Fibroblast of skin of scalp (primary cell): Measurements from ENCODE around the gene ERC2.

ENCODE experiments used
- DNase-seq: peaks from one replicate; pipeline ENCODE4 v3.0.0-alpha.2; 2013

Gene ERC2

GRCh38 chr3:56248021-56248420 is 220.2 kb downstream of the ERC2 start:
- DNase-seq, result no peak

- DNase-seq, result no peak
These were observed 230.0 kb downstream of the ERC2 start for GRCh38 chr3:56238299-56238698.

- DNase-seq, result no peak
These were observed 234.5 kb downstream of the ERC2 start for GRCh38 chr3:56233742-56234141.

GRCh38 chr3:56229311-56229710 is 239.0 kb downstream of the ERC2 start:
- DNase-seq, result no peak

- DNase-seq, result peak; percentile 22
These were observed 245.4 kb downstream of the ERC2 start for GRCh38 chr3:56222866-56223265.

GRCh38 chr3:56219894-56220805 is 248.1 kb downstream of the ERC2 start:
- peak; percentile 65 for DNase-seq

- no peak for DNase-seq
These were observed 258.1 kb downstream of the ERC2 start for GRCh38 chr3:56209982-56210751.

DNA sequence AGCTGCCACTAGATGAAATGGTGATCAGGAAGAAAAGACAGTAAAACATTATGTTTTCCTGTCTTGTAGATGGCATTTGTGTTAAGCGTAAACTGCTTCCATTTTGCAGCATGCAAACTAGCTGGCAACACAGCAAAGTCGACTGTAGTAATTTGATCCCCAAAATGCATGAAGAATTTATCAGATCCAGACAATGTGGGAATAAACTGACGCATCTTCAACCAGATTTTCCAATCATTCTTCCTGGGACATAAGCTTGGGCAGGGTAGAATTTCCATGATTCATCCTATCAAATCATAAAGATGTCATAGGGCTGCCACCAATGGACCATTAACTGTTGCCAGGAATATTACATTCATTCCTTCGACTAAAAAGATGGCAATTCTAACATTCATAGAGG is 260.3 kb downstream of the ERC2 start:
- peak; percentile 47 for DNase-seq

GRCh38 chr3:56205406-56205805 is 262.9 kb downstream of the ERC2 start:
- DNase-seq, result no peak

DNA sequence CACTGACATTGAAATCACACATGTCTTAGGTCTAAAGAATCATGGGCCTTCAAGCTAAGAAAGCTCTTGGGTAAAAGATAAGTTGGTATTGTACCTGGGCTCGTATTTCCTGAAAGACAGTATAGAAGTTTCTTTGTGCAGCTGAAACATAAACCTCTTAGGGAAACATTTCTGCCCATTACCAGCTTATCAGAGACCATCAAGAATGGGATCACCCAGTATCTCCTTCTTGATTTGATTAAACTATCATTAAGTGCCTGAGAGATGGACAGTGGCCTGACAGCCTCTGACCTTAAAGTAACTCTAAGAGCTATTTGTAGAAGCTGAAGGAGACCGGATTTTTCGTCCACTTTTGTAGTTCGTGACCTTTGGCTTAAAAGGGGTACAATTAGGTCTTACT is 265.3 kb downstream of the ERC2 start:
- no peak for DNase-seq

GRCh38 chr3:56201407-56201806 is 266.9 kb downstream of the ERC2 start:
- DNase-seq, result no peak

GRCh38 chr3:56200251-56200650 is 268.0 kb downstream of the ERC2 start:
- no peak for DNase-seq

DNA sequence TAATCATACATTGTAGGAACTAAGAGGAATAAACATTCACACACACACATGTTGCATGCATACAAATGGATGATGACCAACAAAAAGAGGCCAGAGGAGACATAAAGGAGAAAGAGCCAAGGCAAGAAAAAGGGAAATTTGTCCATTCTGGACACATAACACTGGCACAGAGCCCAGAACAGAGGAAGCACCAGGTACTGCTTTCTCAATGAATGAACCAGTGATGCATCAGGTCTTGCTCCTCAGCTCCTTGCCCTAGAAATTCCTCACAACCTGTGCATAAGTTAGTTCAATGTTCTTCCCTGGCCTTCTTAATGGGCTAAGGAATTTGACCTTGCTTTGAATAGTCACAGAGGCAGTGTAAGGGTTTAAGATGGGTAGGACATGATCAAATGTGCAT is 270.3 kb downstream of the ERC2 start:
- DNase-seq, result no peak

DNA sequence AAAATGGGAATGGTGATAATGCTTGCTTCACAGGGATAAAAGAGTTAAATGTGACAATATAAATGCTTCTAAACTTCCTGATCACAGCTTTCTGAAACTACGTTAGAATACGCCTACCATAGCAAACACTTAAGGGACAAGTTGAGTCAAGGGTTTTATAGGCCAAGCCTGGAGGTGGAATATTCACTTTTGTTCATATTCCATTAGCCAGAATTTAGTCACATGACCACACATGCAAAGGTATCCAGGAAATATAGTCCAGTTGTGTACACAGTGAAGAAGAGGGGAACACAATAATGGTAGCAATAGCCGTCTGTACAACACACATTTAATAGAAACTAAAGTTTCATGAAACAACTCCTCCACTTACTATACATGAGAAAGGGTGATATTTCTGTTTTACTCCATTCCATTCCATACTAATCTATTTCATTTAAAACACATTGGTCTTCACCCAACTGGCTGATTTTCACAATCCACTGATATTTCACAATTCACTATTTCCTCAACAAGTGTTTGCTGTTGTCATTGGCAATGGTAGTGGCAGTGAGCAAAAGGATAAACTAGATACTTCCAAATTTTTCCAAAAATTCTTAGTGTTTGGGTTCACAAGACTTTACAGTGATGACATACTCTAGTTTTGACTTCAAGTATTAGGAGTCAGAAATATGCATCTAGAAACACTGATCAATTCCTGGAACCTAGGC is 270.9 kb downstream of the ERC2 start:
- DNase-seq, result no peak

GRCh38 chr3:56196700-56197099 is 271.6 kb downstream of the ERC2 start:
- no peak for DNase-seq

GRCh38 chr3:56193519-56193918 is 274.7 kb downstream of the ERC2 start:
- no peak for DNase-seq

DNA sequence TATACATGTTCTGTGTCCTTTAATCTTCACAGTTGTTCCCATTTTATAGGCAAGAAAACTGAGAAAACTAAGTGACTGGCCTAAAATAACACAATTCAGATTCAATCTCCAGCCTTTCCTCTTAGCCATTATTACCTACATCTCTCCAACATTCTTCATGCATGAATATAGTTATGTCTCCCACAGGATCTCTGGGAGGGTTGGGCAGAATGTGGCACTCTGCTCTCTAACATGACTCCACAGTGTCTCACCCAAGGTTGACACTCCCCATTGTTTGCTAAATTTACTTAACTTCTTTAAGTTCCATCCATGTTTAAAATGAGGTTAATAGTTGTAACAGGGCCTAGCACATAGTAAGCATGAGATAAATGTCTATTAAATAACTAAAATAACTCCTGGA is 276.3 kb downstream of the ERC2 start:
- no peak for DNase-seq

DNA sequence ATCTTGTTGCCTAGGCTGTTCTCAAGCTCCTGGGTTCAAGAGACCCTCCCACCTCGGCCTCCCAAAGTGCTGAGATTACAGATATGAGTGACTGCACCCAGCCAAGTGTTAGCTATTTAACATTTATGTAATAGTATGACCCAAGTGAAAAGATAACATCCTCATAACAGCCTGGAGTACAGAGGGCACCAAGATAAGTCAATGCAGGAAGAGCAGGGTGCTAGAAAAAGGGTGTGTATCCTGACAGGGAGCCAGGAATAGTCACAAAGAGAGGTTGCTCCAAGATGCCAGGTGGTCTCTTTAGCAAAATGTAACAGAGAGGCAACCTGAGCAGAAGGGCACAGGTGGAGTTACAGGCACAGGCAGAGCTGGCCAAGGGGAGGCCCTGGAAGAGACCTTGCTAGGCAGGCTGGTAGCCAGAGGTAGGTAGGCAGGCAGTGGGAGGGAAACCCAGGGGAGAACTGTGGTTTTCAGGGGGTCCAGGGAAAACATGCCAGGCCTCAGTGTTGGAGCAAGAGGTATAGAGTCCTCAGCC is 277.4 kb downstream of the ERC2 start:
- DNase-seq, result no peak

- no peak for DNase-seq
These were observed 278.1 kb downstream of the ERC2 start for GRCh38 chr3:56190130-56190529.

DNA sequence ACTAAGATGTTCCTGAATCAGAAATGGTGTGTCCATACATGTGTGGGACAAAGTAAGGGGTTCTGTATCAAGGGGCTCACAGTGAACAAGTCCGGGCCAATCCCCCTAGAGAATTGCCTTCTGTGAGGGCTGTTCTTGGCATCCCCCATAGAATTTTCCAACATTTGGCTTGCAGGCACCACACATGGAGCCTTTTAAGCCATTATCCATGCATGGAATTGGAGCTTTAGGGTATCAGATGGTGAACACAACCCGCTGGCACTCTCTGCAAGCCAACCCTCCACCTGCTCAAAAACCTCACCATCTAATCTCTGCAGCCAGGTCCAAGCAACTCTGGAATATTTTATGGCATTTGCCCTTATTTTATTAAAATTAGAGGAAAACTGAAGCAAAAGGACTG is 278.7 kb downstream of the ERC2 start:
- no peak for DNase-seq

- no peak for DNase-seq
These were observed 280.1 kb downstream of the ERC2 start for GRCh38 chr3:56188201-56188600.

DNA sequence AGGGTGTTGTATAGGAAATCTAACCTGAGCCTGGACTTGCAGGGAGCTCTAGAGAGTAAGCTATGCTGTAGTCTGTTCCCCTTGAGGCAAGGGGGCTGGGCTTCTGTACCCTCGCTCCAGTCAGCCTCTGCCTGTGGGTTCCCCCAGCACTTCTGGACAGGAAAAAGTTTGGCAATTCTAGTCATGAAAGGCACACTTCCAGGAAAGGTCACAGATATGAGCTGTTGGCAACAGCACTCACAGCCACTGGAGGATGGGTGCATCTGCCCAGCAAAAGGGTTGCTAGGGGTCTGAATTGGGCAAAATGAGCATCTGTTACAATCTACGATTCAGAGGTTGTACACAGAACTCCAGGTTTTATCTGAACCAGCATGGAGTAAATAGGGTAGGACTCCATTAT is 281.2 kb downstream of the ERC2 start:
- DNase-seq, result no peak

- no peak for DNase-seq
These were observed 282.4 kb downstream of the ERC2 start for GRCh38 chr3:56185827-56186226.
